HepG2 (cell line): ENCODE results near the gene RINL. TPM values are rescaled to one million over a fixed set of nuclear protein-coding genes. Genes with fewer than 3 reads are reported as not detected.
A peak's percentile ranks its signal among the peaks of the same experiment; 100 is the strongest.

ENCODE experiments used
- BRF2 ChIP-seq: sonication (generic); formaldehyde crosslinking; IDR thresholded peaks from 2 replicates; pipeline ENCODE4 v1.8.1; 2022; ENCODE audit warnings: mild to moderate bottlenecking, missing genetic modification reagents
- CEBPG ChIP-seq: IDR thresholded peaks from 2 replicates; pipeline ENCODE4 v1.6.1; 2016
- GABPB1 ChIP-seq: IDR thresholded peaks from 2 replicates; pipeline ENCODE4 v1.6.1; 2016; ENCODE audit warnings: mild to moderate bottlenecking, missing genetic modification reagents, moderate library complexity, missing compliant biosample characterization
- MBD4 ChIP-seq: IDR thresholded peaks from 2 replicates; pipeline ENCODE4 v1.6.1; 2012; ENCODE audit warnings: low read length, inconsistent platforms, borderline replicate concordance
- NFE2L1 ChIP-seq: sonication (generic); formaldehyde crosslinking; IDR thresholded peaks from 2 replicates; pipeline ENCODE4 v1.4.0; 2020; ENCODE audit warnings: missing genetic modification reagents, mild to moderate bottlenecking, borderline replicate concordance
- NR2F2 ChIP-seq: IDR thresholded peaks from 2 replicates; pipeline ENCODE4 v1.6.1; 2012; ENCODE audit warnings: low read depth, inconsistent platforms, borderline replicate concordance
- REL ChIP-seq: sonication (generic); formaldehyde crosslinking; conservative IDR thresholded peaks from 2 replicates; pipeline ENCODE4 v1.8.0; 2022; ENCODE audit warnings: mild to moderate bottlenecking, missing genetic modification reagents, moderate library complexity
- SKIL ChIP-seq: sonication (generic); formaldehyde crosslinking; IDR thresholded peaks from 2 replicates; pipeline ENCODE4 v1.8.0; 2022; ENCODE audit warnings: missing genetic modification reagents, mild to moderate bottlenecking, moderate library complexity, borderline replicate concordance
- SNAPC5 ChIP-seq: sonication (generic); formaldehyde crosslinking; IDR thresholded peaks from 2 replicates; pipeline ENCODE4 v1.8.1; 2023; ENCODE audit warnings: mild to moderate bottlenecking, missing genetic modification reagents, borderline replicate concordance
- SRSF9 ChIP-seq: fragments of 200-400 bp; formaldehyde crosslinking; IDR thresholded peaks from 2 replicates; pipeline ENCODE4 v1.6.1; 2018; ENCODE audit warnings: borderline replicate concordance, mild to moderate bottlenecking, low read depth, low read length; ENCODE audit not compliant: insufficient read depth, poor library complexity, severe bottlenecking
- ZHX2 ChIP-seq, 2 experiments: sonication (generic) in 1 of 2; formaldehyde crosslinking in 1 of 2; IDR thresholded peaks; 2 replicates each; pipeline versions ENCODE4 v1.6.1 to v1.9.0; 2014 to 2022; ENCODE audit warnings: antibody characterized with exemption in 1 of 2, borderline replicate concordance in 1 of 2, inconsistent platforms in 1 of 2, low read depth in 1 of 2, missing genetic modification reagents in 1 of 2
- ZNF558 ChIP-seq: sonication (generic); formaldehyde crosslinking; IDR thresholded peaks from 2 replicates; pipeline ENCODE4 v1.9.0; 2022; ENCODE audit warnings: mild to moderate bottlenecking, missing genetic modification reagents, borderline replicate concordance
- ZNF619 ChIP-seq: sonication (generic); formaldehyde crosslinking; IDR thresholded peaks from 2 replicates; pipeline ENCODE4 v1.4.0; 2020; ENCODE audit warnings: mild to moderate bottlenecking, missing genetic modification reagents
- ZNF724P ChIP-seq: sonication (generic); formaldehyde crosslinking; IDR thresholded peaks from 2 replicates; pipeline ENCODE4 v1.8.0; 2022; ENCODE audit warnings: missing genetic modification reagents, borderline replicate concordance
- ZNF773 ChIP-seq: sonication (generic); formaldehyde crosslinking; IDR thresholded peaks from 2 replicates; pipeline ENCODE4 v1.4.0; 2020; ENCODE audit warnings: missing genetic modification reagents, borderline replicate concordance
- polyA plus RNA-seq, 8 experiments: library from polyadenylated mRNA; depleted of rRNA in 3 of 8; stranded (reverse) in 7 of 8; unstranded in 1 of 8; fragments of >200 nt; fragmentation: Illumina TruSeq in 4 of 8; extraction: Trizol in 4 of 8; gene quantifications; 2 replicates each; pipeline versions ENCODE4 v1.2.1 to v1.2.3, GENCODE V29; 2011 to 2016; ENCODE audit warnings: low read depth in 4 of 8, missing spikeins in 1 of 8, mixed read lengths in 1 of 8; ENCODE audit not compliant: insufficient read depth in 1 of 8
- total RNA-seq, 5 experiments: library from RNA; depleted of rRNA; stranded (reverse); fragments of >200 nt; fragmentation: Illumina TruSeq; extraction: Trizol; gene quantifications; 2 replicates each; pipeline ENCODE4 v1.2.3, GENCODE V29; 2016; ENCODE audit warnings: low read depth in 1 of 5

Gene RINL
- total and polyA plus RNA-seq, 2 of the 13 experiments (the other 11 are each of a cell fraction or from before 2014, with no cell fraction given) = 11.4 to 18.0 TPM

GRCh38 chr19:38899447-38900201, 21.5 kb upstream of the RINL start, which contains the start of the genes NFKBIB and SIRT2 (continued):
- no peak for TF ChIP-seq BRF2 (CRISPR knock-in tag)
- no peak for TF ChIP-seq SNAPC5 (CRISPR knock-in tag)
- TF ChIP-seq REL (CRISPR knock-in tag) = no peak
- no peak for TF ChIP-seq MBD4
- TF ChIP-seq ZHX2 (IDR thresholded peaks at IDR 0.05; ENCODE audit: low read depth) = peak; percentile 97
- no peak for TF ChIP-seq ZHX2 (CRISPR knock-in tag; IDR thresholded peaks at IDR 0.05; ENCODE audit: borderline replicate concordance)
- no peak for TF ChIP-seq NR2F2
- TF ChIP-seq ZNF619 (CRISPR knock-in tag) = no peak
- TF ChIP-seq ZNF558 (CRISPR knock-in tag) = no peak
- TF ChIP-seq NFE2L1 (CRISPR knock-in tag) = 0 out of 2 replicates have a peak, but pooled peaks have one; percentile 37
- TF ChIP-seq GABPB1 = peak; percentile 95
- peak; percentile 81 for TF ChIP-seq CEBPG (CRISPR knock-in tag)
- no peak for TF ChIP-seq SRSF9
- no peak for TF ChIP-seq ZNF773 (CRISPR knock-in tag)
- no peak for TF ChIP-seq ZNF724P
- TF ChIP-seq SKIL = no peak; the same call in 1 of the 2 replicates
